Parathyroid adenoma (tissue), 2 donors: ENCODE data around the gene SLIRP.

Experiments
- H2AFZ ChIP-seq: fragments of 300-600 bp; sonication (generic); one replicate; pipeline ENCODE4 v1.7.0; 2017; ENCODE audit warnings: antibody characterized with exemption, mild to moderate bottlenecking
- H3K27ac ChIP-seq: fragments of 300-600 bp; sonication (generic); one replicate; pipeline ENCODE4 v1.7.0; 2017
- H3K27me3 ChIP-seq: fragments of 300-600 bp; sonication (generic); one replicate; pipeline ENCODE4 v1.7.0; 2017; ENCODE audit warnings: low read length; ENCODE audit not compliant: control insufficient read depth, insufficient read depth
- H3K36me3 ChIP-seq: fragments of 300-600 bp; sonication (generic); one replicate; pipeline ENCODE4 v1.7.0; 2017; ENCODE audit warnings: low read length; ENCODE audit not compliant: control insufficient read depth, insufficient read depth
- H3K4me1 ChIP-seq: fragments of 300-600 bp; sonication (generic); one replicate; pipeline ENCODE4 v1.7.0; 2017; ENCODE audit warnings: control low read depth
- H3K4me2 ChIP-seq: fragments of 300-600 bp; sonication (generic); one replicate; pipeline ENCODE4 v1.7.0; 2017; ENCODE audit warnings: low read length
- H3K4me3 ChIP-seq: fragments of 300-600 bp; sonication (generic); one replicate; pipeline ENCODE4 v1.7.0; 2017; ENCODE audit warnings: low read depth, low read length
- H3K79me2 ChIP-seq: fragments of 300-600 bp; sonication (generic); one replicate; pipeline ENCODE4 v1.7.0; 2017; ENCODE audit warnings: control low read depth
- H3K9ac ChIP-seq: fragments of 300-600 bp; sonication (generic); one replicate; pipeline ENCODE4 v1.7.0; 2017; ENCODE audit warnings: mild to moderate bottlenecking
- H3K9me3 ChIP-seq: fragments of 300-600 bp; sonication (generic); one replicate; pipeline ENCODE4 v1.7.0; 2017; ENCODE audit warnings: low read length; ENCODE audit not compliant: control insufficient read depth
- CTCF ChIP-seq: fragments of 300-600 bp; sonication (generic); IDR thresholded peaks from one replicate; pipeline ENCODE4 v1.7.0; 2017; ENCODE audit warnings: antibody characterized with exemption, mild to moderate bottlenecking
- donor health status: primary hyperparathyroidism.

The SLIRP gene

GRCh38 chr14:77714926-77715325, 7.0 kb downstream of the SLIRP start:
- no peak overlapping the region for H3K4me2 ChIP-seq
- no peak overlapping the region for H3K9ac ChIP-seq
- H3K79me2 ChIP-seq, result peaks cover 12% of the 10 kb centered on the region
- H3K4me1 ChIP-seq, result no peaks in the 10 kb centered on the region
- no peaks in the 10 kb centered on the region for H3K27me3 ChIP-seq
- no peaks in the 10 kb centered on the region for H3K36me3 ChIP-seq
- no peaks in the 10 kb centered on the region for H3K9me3 ChIP-seq
- TF ChIP-seq CTCF, result no peak
- H3K4me3 ChIP-seq, result no peak overlapping the region
- no peak overlapping the region for H2AFZ ChIP-seq
- no peak overlapping the region for H3K27ac ChIP-seq

GRCh38 chr14:77717608-77718305, 9.9 kb downstream of the SLIRP start:
- no peak overlapping the region for H2AFZ ChIP-seq
- no peak overlapping the region for H3K4me3 ChIP-seq
- H3K79me2 ChIP-seq, result peaks cover 2% of the 10 kb centered on the region
- H3K4me2 ChIP-seq, result no peak overlapping the region
- no peaks in the 10 kb centered on the region for H3K4me1 ChIP-seq
- no peak overlapping the region for H3K9ac ChIP-seq
- H3K9me3 ChIP-seq, result no peaks in the 10 kb centered on the region
- no peak for TF ChIP-seq CTCF
- H3K27ac ChIP-seq, result no peak overlapping the region
- H3K36me3 ChIP-seq, result no peaks in the 10 kb centered on the region
- no peaks in the 10 kb centered on the region for H3K27me3 ChIP-seq

GRCh38 chr14:77721437-77721836, 13.5 kb downstream of the SLIRP start:
- Histone ChIP-seq H3K4me2 (no peak overlapping the region), H3K36me3 (no peaks in the 10 kb centered on the region), H3K4me3 (no peak overlapping the region), H3K9ac (no peak overlapping the region), H3K27ac (no peak overlapping the region), H2AFZ (no peak overlapping the region), H3K27me3 (no peaks in the 10 kb centered on the region), H3K79me2 (peaks cover 4% of the 10 kb centered on the region), H3K4me1 (no peaks in the 10 kb centered on the region), H3K9me3 (no peaks in the 10 kb centered on the region)
- TF ChIP-seq CTCF, result no peak

- no peak overlapping the region for H3K9ac ChIP-seq
- TF ChIP-seq CTCF, result no peak
- no peaks in the 10 kb centered on the region for H3K4me1 ChIP-seq
- no peak overlapping the region for H3K4me2 ChIP-seq
- H3K79me2 ChIP-seq, result peaks cover 4% of the 10 kb centered on the region
- no peak overlapping the region for H3K27ac ChIP-seq
- no peaks in the 10 kb centered on the region for H3K36me3 ChIP-seq
- H3K9me3 ChIP-seq, result no peaks in the 10 kb centered on the region
- no peak overlapping the region for H3K4me3 ChIP-seq
- H2AFZ ChIP-seq, result no peak overlapping the region
- no peaks in the 10 kb centered on the region for H3K27me3 ChIP-seq
These were observed 14.4 kb downstream of the SLIRP start for GRCh38 chr14:77722301-77722700.

GRCh38 chr14:77730976-77731497, 23.1 kb downstream of the SLIRP start:
- no peak overlapping the region for H2AFZ ChIP-seq
- no peaks in the 10 kb centered on the region for H3K9me3 ChIP-seq
- no peaks in the 10 kb centered on the region for H3K27me3 ChIP-seq
- H3K79me2 ChIP-seq, result peaks cover 6% of the 10 kb centered on the region
- no peak overlapping the region for H3K4me2 ChIP-seq
- no peaks in the 10 kb centered on the region for H3K36me3 ChIP-seq
- H3K4me1 ChIP-seq, result no peaks in the 10 kb centered on the region
- no peak overlapping the region for H3K4me3 ChIP-seq
- H3K9ac ChIP-seq, result no peak overlapping the region
- TF ChIP-seq CTCF, result no peak
- no peak overlapping the region for H3K27ac ChIP-seq
